Umbilical cord (tissue), 2 donors: ENCODE measurements around the gene TMEM222. TPM values are rescaled to one million over a fixed set of nuclear protein-coding genes. Genes with fewer than 3 reads are reported as not detected.

Experiments used
- DNase-seq: peaks from one replicate; pipeline ENCODE4 v3.0.0-alpha.2; 2015; ENCODE audit warnings: low spot score
- total RNA-seq: library from RNA; depleted of rRNA; stranded (reverse); fragments of >200 nt; gene quantifications from one replicate; pipeline ENCODE4 v1.2.3, GENCODE V29; 2014; ENCODE audit warnings: low replicate concordance; ENCODE audit not compliant: insufficient read depth

The TMEM222 gene
- total RNA-seq, 1 donor from 2014 or later = 17.3 TPM

DNA sequence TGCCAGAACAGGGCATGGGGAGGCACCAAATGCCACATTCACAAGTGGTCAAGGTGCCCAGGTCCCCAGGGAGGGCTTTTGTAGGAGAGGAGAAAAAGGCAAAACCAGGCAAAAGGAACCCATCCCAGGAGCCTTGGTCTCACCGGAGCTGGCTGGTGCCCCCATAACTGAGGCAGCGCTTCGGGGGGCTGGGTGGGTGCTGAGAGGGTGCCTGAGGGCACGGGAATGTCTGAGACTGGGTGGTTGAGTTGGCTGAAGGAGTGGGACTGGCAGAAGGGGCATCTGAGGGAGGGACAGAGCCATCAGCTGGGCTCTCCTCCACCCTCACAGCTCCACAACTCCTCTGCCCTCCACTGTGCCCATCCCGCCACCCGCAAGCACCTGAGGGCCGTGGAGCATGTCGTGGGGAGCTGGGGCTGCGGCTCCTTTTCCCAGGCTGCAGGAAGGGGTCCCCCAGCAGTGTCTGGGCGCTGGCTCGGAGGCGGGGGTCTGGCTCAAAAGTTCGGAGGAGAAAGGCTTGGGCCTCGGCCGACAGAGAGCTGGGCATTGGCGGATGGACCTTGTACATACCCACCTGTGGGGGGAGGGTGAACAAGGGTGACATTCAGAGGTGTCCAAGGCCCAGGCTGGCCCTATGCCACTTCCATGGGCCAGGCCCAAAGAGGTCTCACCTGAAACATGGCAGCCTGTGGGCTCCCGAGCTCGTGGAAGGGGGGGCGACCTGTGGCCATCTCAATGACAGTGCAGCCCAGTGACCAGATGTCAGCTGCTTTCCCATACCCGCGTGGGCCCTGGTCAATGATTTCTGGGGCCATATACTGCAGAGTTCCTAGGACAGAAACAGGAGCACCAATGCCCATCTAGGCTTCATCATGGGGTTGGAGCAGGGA lies 36.3 kb downstream of the TMEM222 start:
- DNase-seq = no peak

DNA sequence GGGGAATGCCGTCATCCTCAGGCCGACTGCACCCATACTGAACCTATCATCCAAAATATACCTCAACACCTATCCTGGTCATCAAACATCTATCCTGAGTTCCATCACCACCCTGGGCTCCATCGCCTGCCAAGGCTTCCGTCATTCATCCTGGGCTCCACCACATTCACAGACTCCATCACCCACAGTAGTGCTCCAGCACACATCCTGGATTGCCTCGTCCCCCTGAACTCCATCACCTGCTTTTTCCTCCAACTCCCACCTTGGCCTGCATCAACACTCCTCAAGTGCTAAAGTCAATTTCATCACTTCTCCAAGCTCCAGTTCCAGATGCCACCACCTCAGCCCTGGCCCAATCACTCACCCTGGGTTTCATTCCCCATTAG lies 37.0 kb downstream of the TMEM222 start:
- no peak for DNase-seq

DNA sequence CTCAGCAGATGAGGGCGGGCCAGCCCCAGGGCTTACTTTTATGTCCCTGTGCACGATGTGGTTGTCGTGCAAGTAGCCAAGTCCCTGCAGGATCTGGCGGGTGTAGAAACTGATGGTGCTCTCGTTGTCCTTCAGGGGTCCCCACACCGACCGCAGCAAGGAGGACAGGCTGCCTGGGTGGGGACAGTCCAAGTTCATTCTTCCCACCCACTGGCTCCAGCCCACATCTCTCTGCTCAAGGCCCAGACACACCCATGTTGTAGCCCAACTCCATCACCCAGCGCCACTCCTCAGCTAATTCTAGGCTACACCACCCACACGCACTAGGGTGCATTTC lies 37.8 kb downstream of the TMEM222 start:
- DNase-seq = no peak

DNA sequence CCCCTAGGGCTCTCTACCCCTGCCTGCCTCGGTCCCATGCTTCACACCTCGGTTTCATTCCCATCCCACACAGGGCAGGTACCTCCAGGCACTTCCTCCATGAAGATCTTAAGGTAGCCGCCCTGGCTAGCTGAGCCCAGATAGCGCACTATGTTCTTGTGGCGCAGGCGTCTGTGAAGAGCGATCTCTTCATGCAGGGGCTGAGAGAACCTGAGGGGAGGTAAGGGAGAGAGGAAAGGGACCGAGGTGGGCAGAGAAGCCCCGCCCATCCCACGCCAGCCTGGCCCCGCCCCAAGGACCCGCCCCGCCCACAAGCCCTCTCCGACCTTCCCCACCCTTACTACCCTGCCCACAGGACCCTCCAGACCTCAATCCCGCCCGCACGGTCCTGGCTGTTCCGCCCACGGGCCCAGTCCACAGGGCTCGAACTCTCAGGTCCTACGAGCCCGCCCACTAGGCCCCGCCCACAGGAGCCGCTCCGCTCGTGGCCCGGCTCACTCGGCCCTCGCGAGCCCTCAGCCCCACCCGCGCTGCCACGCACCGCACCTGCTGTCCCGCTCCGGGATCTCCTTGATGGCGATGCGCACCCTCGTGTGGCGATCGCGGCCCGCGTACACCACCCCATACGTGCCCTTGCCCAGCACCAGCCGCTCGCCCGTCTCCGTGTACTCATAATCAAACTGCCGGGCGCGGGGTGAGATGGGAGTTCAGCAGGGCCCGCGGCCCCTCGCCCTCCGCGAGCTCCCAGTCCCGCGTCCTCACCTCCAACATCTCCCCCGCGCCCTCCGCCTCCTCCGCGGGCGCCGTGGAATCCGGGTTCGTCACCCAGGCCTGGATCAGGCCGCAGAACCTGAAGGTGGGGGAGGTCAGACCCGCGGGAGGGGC lies 38.4 kb downstream of the TMEM222 start:
- no peak for DNase-seq

DNA sequence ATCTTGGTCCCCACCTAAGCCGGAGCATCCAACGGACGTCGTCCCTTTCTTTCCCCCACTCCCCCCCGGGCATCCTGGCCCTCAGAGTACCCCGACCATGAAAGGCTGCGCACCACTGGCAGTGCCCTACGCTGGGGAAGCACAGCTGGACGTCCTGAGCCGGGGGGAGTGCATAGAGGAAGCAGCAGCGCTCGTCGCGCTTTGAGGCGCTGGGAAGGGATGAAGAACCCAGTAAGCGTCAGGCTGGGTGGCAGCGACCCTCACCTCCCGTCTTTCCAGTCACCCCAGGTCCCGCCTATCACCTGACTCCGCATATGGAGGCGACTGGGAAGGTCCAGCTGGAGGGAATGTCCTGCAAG lies 39.1 kb downstream of the TMEM222 start:
- DNase-seq = no peak

DNA sequence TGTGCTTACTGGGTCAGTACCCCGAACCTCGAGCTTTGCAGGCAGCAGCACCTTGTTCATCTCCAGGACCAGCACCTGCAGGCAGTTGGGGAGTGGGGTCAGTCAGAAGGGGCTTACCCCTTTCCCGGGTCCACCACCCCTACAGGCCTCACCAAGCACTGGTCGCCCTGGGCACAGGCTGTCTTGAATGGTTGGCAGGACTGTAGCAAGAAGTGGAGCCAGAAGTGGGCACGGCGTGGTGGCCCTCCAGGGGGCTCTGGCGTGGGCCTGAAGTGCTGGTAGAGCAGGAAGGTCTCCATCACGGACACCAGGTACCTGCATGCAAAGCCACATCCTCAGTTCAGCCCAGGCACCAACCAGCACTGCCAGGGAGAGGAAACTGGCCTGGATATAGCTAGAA lies 39.6 kb downstream of the TMEM222 start:
- no peak for DNase-seq

DNA sequence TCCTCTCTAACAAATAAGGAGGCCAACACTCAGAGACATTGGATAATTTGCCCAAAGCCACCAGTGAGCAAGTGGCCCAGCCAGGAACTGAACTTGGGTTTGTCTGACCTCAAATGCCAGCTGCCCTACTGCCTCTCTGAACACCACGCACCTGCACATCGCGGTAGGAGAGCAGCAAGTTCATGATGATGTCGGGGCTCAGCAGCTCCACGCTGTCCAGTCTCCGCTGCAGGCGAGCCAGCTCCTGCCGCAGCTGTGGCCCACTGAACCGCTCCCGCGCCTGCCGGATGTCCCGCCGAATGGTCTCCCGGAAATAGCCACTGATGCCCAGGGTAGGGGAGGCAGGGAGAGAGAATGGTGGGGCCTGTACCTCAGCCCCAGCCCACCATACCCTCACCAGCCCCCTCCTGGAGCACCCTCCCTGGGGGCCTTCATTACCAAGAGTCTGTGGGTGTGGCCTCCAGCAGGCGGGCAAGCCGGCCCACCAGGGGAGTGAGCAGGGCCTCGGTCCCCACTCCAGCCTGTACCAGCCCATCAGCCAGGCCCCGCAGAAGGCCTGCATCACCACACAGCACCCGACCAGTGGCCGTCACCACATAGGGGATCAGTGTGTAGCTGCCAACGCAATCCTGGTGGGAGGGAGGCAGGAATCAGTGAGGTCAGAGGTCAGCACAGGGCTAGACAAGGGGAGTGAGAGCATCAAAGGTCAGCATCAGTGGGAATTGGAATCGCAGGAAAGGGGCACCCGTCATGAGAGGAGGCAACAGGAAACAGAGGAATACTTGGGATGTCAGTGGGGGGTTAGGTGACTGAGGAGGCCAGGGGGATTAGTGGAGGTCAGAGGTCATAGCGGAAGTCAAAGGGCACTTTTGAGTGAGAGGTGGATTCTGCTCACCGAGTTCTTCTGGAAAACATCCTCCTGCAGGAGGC lies 42.1 kb downstream of the TMEM222 start:
- no peak for DNase-seq

DNA sequence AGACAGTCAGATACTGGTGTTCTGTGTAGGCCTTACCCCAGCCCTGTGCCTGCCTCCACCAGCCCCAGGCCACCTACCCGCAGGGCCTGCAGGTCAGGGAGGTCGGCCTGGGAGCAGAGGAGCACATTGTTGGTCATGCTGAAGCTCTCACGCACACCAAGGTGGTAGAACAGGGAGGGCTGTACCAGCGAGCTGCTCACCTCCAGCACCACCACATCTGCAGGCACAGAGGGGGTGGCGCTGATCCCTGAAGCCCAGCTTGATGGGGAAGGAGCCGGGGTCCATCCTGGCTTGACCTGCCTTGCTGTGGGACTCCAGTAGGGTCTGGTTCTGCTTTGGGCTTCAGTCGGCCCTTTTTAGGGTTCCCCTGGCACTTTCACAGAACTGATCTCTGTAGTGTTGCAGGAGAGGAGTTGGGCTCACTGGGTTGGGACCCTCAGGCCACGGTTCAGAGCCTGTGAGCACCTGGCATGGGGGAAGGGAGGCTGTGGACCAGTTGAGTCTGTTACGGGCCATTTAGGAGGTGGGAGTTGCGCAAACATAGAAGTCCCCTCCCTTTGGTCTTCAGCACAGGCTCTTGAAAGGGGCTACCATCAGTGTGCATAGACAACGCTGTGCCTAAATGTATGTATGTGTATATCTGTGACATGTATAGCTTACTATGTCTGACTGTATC lies 42.9 kb downstream of the TMEM222 start:
- no peak for DNase-seq

DNA sequence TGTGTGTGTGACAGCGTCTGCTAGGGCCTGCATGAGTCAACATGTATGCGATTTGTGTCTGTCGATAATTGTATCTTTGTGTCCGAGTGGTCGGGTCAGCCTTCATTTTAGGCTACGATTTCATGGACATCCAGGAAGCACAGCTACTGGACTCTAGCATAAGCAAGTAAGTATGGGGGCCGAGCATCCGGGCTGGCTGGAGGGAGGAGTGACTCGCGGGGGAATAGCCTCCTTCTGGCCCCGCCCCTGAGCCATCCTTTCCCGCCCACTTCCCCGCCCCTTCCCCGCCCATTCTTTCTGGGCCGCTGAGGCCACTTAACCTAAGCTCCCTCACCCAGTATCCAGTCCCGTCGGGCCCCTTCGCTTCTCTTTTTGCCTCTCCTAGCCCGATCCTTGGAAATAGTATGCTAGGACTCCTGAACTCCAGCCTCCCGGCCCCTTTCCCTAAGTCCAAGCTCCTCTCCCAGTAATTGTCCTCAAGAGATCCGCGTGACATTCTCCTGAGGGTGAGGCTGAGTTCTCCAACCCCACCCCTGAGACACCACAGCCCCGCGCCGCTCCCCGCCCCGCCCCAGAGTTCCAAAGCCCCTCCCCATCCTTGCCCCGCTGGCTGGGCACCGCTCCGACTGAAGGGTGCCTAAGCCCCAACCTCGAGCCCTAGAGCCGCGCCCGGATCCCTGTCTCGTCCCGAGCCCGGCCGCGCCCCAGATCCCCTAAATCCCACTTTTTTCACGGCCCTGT lies 43.6 kb downstream of the TMEM222 start:
- peak; percentile 96 for DNase-seq

DNA sequence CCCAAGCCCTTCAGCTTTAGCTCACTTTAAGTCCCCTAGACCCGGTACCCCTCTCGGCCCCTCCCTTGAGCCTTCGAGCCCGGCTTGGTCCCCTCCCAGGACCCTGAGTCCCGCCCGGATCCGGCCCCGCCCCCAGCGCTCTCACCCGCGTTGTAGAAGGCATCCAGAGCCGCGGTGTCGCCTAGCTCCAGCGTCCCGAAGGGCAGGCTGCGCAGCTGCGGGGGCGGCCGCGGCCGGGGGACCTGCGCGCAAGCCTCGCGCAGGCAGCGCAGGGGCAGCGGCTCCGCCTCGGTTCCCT lies 44.1 kb downstream of the TMEM222 start:
- DNase-seq = peak; percentile 93

DNA sequence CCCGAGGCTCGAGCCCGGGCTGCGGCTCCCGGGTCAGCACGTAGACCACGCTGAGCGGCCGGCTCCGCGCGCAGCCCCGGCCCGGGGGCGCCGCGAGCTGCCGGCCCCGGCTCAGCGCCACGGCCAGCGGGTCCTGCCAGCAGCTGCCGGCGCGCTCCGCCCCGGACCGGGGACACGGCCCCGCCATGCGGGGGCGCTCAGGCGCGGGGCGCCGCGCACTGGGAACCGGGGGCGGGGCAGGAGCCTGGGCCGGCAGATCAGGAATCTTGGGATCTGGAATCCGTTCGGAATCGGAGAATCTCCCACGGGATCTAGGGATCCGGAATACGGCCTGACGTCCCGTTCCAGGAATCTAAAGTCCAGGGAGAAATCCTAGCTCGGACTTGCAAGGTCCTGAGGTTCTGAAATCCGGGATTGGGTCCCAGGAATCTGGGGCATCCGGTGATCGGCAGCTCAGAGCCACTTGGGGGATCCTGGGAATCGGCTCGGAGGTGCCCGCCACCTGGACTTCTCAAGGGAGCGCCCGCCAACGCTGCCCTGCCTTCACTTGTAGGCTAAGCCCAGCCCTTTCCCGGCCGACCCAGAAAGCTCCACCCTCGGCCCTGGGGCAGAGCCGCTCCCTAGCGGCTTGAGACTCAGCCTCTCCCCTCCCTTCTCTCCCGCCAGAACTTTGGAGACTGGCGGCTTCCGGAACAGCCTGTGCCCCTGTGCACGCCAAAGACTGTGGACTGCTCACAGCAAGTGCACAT lies 44.6 kb downstream of the TMEM222 start, which contains the start of gene MAP3K6:
TSS of gene MAP3K6 (minus strand) at position 551 of the 749 bp plus-strand sequence. CDS start at position 187, 364 bp downstream.
- peak; percentile 95 for DNase-seq

DNA sequence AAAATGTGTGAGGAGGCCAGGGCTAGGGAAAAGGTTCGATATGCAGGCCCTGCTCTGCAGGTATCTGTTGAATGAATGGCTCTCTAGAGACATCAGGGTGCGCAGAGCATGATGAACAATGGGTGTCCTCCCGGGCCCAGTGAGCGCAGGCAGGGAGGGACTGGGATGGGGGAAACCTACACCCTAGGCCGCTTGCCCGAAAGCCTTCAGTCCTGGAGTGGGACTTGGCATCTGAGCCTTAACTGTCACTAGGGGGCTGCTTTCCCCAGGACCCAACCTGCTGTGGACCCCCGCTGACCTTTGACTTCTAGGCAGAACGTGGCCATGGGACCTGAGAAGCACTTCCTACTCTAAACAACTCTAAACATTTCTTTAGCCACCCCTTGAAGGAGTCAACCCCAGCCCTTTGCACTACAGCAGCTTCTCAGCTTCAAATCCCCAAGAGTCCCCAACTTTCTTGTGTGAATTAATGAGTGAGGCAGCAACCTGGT lies 45.2 kb downstream of the TMEM222 start:
- no peak for DNase-seq

DNA sequence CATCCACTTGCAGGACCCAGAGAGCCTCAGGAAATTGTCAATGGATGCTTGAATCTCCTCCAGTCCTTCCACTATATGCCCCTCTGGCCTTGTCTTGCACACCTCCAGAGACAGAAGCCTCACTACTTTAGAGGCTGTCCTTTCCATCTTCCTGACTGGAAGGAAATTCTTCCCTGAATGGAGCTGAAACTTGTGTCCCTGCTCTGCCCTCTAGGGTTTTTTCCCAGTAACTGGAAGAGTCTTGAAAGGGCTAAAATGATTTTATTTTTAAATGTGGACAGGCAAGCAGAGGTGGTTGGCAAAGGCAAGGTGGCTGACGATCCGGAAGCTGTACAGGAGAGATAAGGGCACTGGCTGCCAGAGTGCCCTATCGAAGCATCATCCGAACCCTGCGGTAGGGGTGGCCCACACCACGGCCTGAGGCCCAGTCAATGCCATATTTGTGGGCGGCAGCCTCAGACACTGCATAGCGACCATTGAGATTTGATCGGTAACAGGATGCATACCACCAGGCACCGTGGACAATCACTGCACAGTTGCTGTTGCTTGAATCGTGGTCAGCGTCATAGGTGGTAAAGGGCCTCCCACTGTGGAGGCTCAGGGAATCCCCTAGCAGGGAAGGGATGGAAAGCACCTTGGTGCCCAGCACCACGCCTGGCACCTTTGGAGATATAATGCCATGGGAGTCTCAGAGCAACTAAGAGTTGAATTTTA lies 47.1 kb downstream of the TMEM222 start:
- no peak for DNase-seq

DNA sequence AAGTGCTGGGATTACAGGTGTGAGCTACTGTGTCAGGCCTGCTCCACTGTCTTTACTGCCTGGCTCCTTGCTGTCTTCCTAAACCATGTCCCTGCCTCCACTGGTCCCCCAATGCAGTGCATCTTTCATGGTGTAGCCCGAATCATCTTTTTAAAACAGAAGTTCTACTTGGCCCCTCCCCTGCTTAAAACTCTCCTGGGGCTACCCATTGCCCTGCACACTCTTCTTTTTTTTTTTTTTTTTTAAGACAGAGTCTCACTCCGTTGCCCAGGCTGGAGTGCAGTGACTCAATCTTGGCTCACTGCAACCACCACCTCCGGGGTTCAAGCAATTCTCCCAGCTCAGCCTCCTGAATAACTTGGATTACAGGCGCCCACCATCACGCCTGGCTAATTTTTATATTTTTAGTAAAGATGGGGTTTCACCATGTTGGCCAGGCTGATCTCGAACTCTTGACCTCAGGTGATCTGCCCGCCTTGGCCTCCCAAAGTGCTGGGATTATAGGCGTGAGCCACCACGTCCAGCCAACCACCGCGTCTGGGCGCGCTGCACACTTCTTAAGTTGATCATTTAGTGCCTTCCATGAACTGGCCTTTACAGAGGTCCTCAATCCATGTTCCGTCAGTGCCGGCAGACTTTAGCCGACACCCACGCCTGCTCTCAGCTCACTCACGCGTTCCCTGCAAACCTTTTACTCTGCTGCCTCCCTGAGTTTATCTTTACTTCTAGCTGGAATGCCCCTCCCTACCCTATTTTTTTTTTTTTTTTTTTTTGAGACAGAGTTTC lies 50.3 kb downstream of the TMEM222 start:
- DNase-seq = no peak

DNA sequence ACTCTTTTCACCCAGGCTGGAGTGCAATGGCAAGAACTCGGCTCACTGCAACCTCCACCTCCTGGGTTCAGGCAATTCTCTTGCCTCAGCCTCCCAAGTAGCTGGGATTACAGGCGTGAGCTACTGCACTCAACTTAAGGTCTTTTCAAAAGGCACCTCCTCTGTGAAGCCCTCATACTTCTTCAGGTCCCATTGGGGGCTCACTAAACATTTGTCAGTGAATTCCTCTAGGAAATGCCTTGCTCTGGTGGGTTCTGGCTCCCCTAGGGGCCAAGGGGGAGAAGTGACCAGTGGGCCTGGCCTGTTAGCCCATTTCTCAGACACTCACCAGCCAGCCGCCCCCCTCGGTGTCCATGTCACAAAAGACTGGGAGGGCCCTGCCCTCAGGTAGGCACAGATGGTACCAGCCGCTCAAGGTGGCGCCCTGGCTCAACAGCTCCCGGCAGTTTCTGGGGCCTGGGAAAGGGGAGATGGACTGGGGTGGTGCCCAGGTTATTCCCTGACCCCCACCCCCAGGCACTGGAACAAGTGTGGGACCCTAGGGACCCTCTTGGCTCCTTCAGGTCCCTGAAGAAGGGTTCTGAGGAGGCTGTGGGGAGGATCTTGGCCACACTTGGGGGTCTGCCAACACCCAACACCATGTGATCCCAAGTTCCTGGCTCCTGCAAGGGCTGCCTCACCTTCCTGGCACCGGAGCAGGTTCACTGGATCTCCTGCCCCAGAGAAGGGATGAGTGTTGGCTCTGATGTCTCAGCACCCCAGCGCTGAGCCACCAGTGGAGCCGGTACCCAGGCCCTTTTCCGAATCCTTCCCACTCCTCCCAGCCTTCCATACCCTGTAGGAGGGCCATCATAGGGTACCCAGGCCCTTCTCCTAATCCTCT lies 51.1 kb downstream of the TMEM222 start:
- DNase-seq = no peak

DNA sequence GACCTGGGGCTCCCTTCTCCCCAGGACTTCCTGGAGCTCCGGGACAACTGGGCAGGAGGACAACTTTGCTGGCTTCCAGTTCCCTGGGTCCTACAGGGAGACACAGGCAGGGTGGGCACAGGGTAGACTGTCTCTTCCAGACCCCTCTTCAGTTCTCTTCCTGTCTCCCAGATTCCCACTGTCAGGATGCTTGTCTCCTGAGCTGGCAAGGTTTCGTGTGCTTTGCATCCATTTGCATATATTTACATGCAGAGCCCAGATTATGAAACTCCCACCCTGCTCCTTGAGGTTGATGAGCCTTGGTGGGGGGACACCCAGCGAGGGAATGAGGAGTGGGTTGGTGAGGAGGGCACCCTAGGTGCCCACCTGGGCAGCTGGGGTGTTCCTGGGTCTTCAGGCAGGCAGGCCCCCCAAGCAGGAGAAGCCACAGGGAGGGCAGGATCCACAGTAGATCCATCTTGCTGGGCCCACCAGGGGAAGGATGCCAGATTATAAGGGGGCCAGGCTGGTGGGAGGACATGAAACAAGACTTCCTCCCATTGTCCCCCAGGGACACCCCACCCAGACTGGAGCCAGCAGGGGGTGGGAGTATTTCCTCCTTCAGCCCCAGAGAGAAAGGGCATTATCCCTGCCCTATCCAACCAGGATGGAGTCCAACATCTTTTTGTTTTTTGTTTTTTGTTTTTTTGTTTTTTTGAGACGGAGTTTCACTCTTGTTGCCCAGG lies 52.6 kb downstream of the TMEM222 start, which contains the start of gene FCN3:
TSS of gene FCN3 (minus strand) at position 463 of the 725 bp plus-strand sequence. CDS start at position 457, 6 bp downstream.
- no peak for DNase-seq
